Esophagus squamous epithelium (tissue), 4 donors: ENCODE data around the gene RBBP4.

Experiments
- POLR2A ChIP-seq, 4 donors: fragments of 450-650 bp; IDR thresholded peaks; one replicate each; pipeline ENCODE4 v1.6.1; 2017; ENCODE audit warnings: antibody characterized with exemption in 4 of 4, mild to moderate bottlenecking in 4 of 4, moderate library complexity in 3 of 4
- TF ChIP-seq, protein P1 (sequence below), 6 experiments: fragments of 450-650 bp in 4 of 6; fragments of 200-600 bp in 2 of 6; sonication (generic) in 2 of 6; IDR thresholded peaks; one replicate each; pipeline ENCODE4 v1.5.1; 2016 to 2019; ENCODE audit warnings: antibody characterized with exemption in 6 of 6, mild to moderate bottlenecking in 4 of 6, moderate library complexity in 4 of 6

DNA sequence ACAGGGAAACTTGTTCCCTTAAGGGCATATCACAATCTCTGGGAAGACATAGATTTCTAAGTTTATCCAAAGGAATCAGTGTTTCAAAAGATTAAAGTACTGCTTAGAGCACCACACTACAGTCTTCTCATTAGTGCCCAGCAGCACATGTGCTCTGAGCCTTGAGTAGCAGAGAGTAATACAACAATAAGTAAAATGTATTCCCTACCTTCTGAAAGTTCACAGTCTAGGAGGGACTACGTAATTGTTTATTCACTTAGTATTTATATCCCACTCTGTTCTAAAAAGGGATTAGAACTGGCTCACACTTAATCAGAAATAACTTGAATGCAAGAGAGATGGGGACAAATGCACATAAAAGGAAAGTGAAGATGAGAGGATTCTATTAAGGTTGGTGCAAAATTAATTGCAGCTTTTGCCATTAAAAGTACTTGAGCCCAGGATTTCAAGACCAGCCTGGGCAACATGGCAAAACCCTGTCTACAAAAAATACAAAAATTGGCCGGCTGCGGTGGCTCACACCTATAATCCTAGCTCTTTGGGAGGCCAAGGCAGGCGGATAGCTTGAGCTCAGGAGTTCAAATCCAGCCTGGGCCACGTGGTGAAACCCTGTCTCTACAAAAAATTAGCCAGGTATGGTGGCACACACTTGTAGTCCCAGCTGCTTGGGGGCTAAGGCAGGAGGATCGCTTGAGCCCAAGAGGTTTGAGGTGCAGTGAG lies 42.6 kb downstream of the RBBP4 start:
- TF ChIP-seq, protein P1, sequence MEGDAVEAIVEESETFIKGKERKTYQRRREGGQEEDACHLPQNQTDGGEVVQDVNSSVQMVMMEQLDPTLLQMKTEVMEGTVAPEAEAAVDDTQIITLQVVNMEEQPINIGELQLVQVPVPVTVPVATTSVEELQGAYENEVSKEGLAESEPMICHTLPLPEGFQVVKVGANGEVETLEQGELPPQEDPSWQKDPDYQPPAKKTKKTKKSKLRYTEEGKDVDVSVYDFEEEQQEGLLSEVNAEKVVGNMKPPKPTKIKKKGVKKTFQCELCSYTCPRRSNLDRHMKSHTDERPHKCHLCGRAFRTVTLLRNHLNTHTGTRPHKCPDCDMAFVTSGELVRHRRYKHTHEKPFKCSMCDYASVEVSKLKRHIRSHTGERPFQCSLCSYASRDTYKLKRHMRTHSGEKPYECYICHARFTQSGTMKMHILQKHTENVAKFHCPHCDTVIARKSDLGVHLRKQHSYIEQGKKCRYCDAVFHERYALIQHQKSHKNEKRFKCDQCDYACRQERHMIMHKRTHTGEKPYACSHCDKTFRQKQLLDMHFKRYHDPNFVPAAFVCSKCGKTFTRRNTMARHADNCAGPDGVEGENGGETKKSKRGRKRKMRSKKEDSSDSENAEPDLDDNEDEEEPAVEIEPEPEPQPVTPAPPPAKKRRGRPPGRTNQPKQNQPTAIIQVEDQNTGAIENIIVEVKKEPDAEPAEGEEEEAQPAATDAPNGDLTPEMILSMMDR (IDR thresholded peaks at IDR 0.05), result no peak
- no peak for TF ChIP-seq POLR2A (IDR thresholded peaks at IDR 0.05)
